ENCODE results near the gene AFAP1L2. TPM values are rescaled to one million over a fixed set of nuclear protein-coding genes. Genes with fewer than 3 reads are reported as not detected.

Gene AFAP1L2
- total and polyA plus RNA-seq, 2 experiments from 2014 or later: 0.75 to 3.8 TPM

GRCh38 chr10:114301951-114302710, 102.2 kb downstream of the AFAP1L2 start:
- TF ChIP-seq, protein P1, sequence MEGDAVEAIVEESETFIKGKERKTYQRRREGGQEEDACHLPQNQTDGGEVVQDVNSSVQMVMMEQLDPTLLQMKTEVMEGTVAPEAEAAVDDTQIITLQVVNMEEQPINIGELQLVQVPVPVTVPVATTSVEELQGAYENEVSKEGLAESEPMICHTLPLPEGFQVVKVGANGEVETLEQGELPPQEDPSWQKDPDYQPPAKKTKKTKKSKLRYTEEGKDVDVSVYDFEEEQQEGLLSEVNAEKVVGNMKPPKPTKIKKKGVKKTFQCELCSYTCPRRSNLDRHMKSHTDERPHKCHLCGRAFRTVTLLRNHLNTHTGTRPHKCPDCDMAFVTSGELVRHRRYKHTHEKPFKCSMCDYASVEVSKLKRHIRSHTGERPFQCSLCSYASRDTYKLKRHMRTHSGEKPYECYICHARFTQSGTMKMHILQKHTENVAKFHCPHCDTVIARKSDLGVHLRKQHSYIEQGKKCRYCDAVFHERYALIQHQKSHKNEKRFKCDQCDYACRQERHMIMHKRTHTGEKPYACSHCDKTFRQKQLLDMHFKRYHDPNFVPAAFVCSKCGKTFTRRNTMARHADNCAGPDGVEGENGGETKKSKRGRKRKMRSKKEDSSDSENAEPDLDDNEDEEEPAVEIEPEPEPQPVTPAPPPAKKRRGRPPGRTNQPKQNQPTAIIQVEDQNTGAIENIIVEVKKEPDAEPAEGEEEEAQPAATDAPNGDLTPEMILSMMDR (IDR thresholded peaks at IDR 0.05; ENCODE audit: low read depth, low read length): no peak
- Histone ChIP-seq H3K4me3 (no peak overlapping the region), H3K4me1 (ENCODE audit: low read depth) (peaks cover 3% of the 10 kb centered on the region), H3K27ac (no peak overlapping the region), H3K36me3 (no peaks in the 10 kb centered on the region), H3K9me3 (ENCODE audit: low read depth) (no peaks in the 10 kb centered on the region), H3K27me3 (peaks cover 7% of the 10 kb centered on the region)
- DNase-seq (ENCODE audit: low read depth in 1 of 2, low spot score in 1 of 2): no peak

DNA sequence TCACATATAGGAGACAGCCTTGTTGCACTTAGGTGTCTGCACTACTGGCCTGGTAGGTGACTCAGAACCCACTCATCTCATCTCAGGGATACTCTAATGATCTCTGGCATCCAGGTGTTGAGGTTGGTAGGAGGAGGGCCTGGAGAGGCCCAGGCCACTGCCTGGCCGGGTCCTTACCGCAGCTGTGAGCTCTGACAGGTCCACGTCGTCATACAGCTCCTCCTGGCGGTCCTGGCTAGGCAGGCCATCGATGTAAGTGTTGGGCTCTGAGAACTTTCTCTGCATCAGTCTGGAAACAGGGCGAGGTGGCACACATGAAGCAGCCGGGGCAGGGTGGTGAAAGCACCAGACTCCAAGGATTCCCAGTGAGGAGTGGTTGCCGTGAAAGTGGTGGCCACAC, 103.1 kb downstream of the AFAP1L2 start:
- H3K27me3 ChIP-seq: peaks cover 7% of the 10 kb centered on the region
- H3K9me3 ChIP-seq (ENCODE audit: low read depth): no peaks in the 10 kb centered on the region
- H3K4me1 ChIP-seq (ENCODE audit: low read depth): peaks cover 3% of the 10 kb centered on the region
- DNase-seq (ENCODE audit: low read depth in 1 of 2, low spot score in 1 of 2): no peak
- no peak overlapping the region for H3K27ac ChIP-seq
- TF ChIP-seq, protein P1 (IDR thresholded peaks at IDR 0.05; ENCODE audit: low read depth, low read length): no peak
- H3K36me3 ChIP-seq: no peaks in the 10 kb centered on the region
- H3K4me3 ChIP-seq: no peak overlapping the region

DNA sequence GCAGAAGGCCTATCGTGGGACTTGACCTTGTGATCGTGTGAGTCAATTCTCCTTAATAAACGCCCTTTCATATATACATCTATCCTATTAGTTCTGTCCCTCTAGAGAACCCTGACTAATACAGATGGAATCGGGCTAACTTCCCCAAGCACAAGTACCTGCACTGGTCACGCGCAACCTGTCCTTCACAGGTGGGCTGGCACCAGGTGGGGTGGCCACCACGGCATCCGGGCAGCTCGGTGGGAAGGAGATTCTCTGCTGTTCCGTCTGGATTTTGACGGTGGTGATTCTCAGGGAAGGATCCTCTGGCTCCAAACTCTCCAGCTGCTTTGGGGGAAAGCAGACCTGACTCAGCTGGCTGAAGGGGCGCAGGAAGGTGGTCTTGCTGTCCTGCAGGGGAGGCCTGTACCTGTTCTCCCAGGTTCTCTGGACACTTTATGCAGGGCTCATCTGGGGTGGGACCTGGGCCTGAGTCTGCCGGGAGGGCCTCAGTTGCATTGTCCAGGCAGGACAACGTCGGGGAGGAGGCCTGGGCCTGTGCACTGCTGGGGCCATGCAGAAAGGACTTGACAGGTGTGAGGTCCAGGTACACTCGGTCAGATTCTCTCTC, 104.2 kb downstream of the AFAP1L2 start:
- H3K36me3 ChIP-seq: no peaks in the 10 kb centered on the region
- H3K27ac ChIP-seq: no peak overlapping the region
- H3K27me3 ChIP-seq: peaks cover 7% of the 10 kb centered on the region
- no peak for DNase-seq (ENCODE audit: low read depth in 1 of 2, low spot score in 1 of 2)
- no peak overlapping the region for H3K4me3 ChIP-seq
- peaks cover 3% of the 10 kb centered on the region for H3K4me1 ChIP-seq (ENCODE audit: low read depth)
- H3K9me3 ChIP-seq (ENCODE audit: low read depth): no peaks in the 10 kb centered on the region
- TF ChIP-seq, protein P1 (IDR thresholded peaks at IDR 0.05; ENCODE audit: low read depth, low read length): no peak

DNA sequence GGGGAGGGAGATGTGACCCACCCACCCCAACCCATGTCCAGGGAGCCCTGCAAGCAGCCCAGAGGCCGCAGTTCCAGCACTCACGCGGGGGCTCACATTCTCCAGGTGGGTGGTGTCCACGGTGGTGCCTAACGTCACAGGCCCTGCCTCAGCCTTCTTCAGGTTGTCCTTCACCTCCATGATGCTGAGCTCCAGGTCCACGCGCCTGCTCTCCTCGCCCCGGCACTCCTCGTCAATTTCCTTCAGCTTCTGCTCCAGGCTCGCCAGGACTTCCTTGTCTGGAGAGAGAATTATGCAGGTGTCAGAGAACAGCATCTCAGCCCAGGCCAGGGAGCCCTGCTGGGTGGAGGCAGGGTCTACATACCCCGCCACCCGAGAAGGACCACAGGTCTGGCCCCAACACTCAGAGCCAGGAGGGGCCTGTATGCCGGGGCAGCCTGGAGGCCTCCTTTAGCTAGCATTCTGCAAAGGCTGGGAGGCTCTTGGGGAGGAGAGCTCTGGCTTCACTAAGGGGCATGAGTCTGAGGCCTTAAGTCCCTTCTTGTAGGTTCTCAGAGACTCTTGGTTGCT, 107.1 kb downstream of the AFAP1L2 start:
- no peaks in the 10 kb centered on the region for H3K9me3 ChIP-seq (ENCODE audit: low read depth)
- H3K4me3 ChIP-seq: no peak overlapping the region
- no peak overlapping the region for H3K27ac ChIP-seq
- DNase-seq (ENCODE audit: low read depth in 1 of 2, low spot score in 1 of 2): no peak
- no peaks in the 10 kb centered on the region for H3K27me3 ChIP-seq
- no peaks in the 10 kb centered on the region for H3K4me1 ChIP-seq (ENCODE audit: low read depth)
- TF ChIP-seq, protein P1 (IDR thresholded peaks at IDR 0.05; ENCODE audit: low read depth, low read length): no peak
- H3K36me3 ChIP-seq: no peaks in the 10 kb centered on the region

DNA sequence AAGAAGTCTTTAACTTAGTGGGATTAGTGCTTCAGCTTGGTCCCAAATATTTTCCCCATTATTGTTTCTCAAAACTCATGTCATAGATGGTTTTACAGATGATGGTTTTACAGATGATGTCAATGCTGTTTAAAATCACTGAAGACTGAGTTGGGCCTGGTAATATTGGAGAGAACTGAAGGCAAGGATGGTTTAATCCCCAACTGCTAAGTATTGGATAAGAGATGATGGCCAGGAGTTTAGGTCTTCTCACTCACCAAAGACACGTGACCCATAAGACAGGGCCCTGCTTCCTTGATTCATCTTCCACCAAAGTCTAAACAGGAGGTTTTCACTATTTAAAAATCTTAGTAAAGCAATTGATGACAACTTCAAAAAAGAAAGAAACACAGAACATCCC, 108.9 kb downstream of the AFAP1L2 start:
- H3K36me3 ChIP-seq: no peaks in the 10 kb centered on the region
- TF ChIP-seq, protein P1 (IDR thresholded peaks at IDR 0.05; ENCODE audit: low read depth, low read length): no peak
- no peaks in the 10 kb centered on the region for H3K9me3 ChIP-seq (ENCODE audit: low read depth)
- H3K27me3 ChIP-seq: no peaks in the 10 kb centered on the region
- no peak overlapping the region for H3K27ac ChIP-seq
- H3K4me3 ChIP-seq: no peak overlapping the region
- no peaks in the 10 kb centered on the region for H3K4me1 ChIP-seq (ENCODE audit: low read depth)
- DNase-seq (ENCODE audit: low read depth in 1 of 2, low spot score in 1 of 2): no peak

All from cardiac muscle cell (in vitro differentiated cells and primary cell).